Stomach (tissue), 9 donors: ENCODE data around the gene TRIO. TPM values are rescaled to one million over a fixed set of nuclear protein-coding genes. Genes with fewer than 3 reads are reported as not detected.
A peak's percentile ranks its signal among the peaks of the same experiment; 100 is the strongest.

ENCODE experiments used
- DNase-seq, 2 donors: peaks; one replicate each; pipeline versions ENCODE4 v3.0.0 to v3.0.0-alpha.2; 2013 to 2019
- H3K27ac ChIP-seq, 5 donors: fragments of 200-600 bp in 4 of 5; sonication (generic) in 4 of 5; one replicate each; pipeline ENCODE4 v1.5.1; 2013 to 2019; ENCODE audit warnings: mild to moderate bottlenecking in 1 of 5, moderate library complexity in 1 of 5
- H3K27me3 ChIP-seq, 3 donors: fragments of 200-600 bp; sonication (generic); one replicate each; pipeline ENCODE4 v1.5.1; 2017 to 2019; ENCODE audit warnings: mixed run types in 1 of 3
- H3K36me3 ChIP-seq, 4 donors: fragments of 200-600 bp; sonication (generic); 1 replicate in 3 of 4; 2 replicates in 1 of 4; pipeline ENCODE4 v1.5.1; 2016 to 2019
- H3K4me1 ChIP-seq, 4 donors: fragments of 200-600 bp; sonication (generic); one replicate each; pipeline ENCODE4 v1.5.1; 2016 to 2019
- H3K4me3 ChIP-seq, 4 donors: fragments of 200-600 bp; sonication (generic) in 3 of 4; one replicate each; pipeline ENCODE4 v1.5.1; 2016 to 2019; ENCODE audit warnings: mild to moderate bottlenecking in 1 of 4
- H3K9me3 ChIP-seq, 4 donors: fragments of 200-600 bp; sonication (generic); one replicate each; pipeline ENCODE4 v1.5.1; 2016 to 2019
- CTCF ChIP-seq, 7 experiments: fragments of 450-650 bp in 4 of 7; fragments of 200-600 bp in 3 of 7; sonication (generic) in 3 of 7; IDR thresholded peaks; one replicate each; pipeline ENCODE4 v1.5.1; 2016 to 2019; ENCODE audit warnings: antibody characterized with exemption in 7 of 7, control low read depth in 2 of 7, mild to moderate bottlenecking in 1 of 7
- EP300 ChIP-seq: sonication (generic); formaldehyde crosslinking; IDR thresholded peaks from one replicate; pipeline ENCODE4 v1.6.1; 2017; ENCODE audit warnings: antibody characterized with exemption
- POLR2A ChIP-seq, 4 donors: fragments of 450-650 bp; IDR thresholded peaks; one replicate each; pipeline ENCODE4 v1.6.1; 2016; ENCODE audit warnings: antibody characterized with exemption in 4 of 4, control low read depth in 2 of 4, mild to moderate bottlenecking in 1 of 4, moderate library complexity in 1 of 4
- POLR2AphosphoS5 ChIP-seq, 3 donors: sonication (generic); formaldehyde crosslinking; IDR thresholded peaks; one replicate each; pipeline ENCODE4 v1.6.1; 2016; ENCODE audit warnings: antibody characterized with exemption in 3 of 3
- WGBS, 5 donors: extraction: QIAGEN DNeasy Blood & Tissue Kit in 3 of 5; methylation state at CpG; one replicate each; pipeline versions ENCODE4 v1.1.5 to v1.1.7; 2013 to 2018; 5-methylcytosine and 5-hydroxymethylcytosine counted together
- intact Hi-C: fragments of 100-400 bp; cut with DNase I; formaldehyde crosslinking; loops from one replicate; pipeline ENCODE4 v1.15.1; 2023; ENCODE audit warnings: low total_unique reads
- polyA plus RNA-seq, 3 donors: library from polyadenylated mRNA; stranded (reverse); fragments of 200-250 nt; gene quantifications; one replicate each; pipeline ENCODE4 v1.2.3, GENCODE V29; 2013
- total RNA-seq, 5 donors: library from RNA; depleted of rRNA; stranded (reverse); fragments of >200 nt; gene quantifications; one replicate each; pipeline versions ENCODE4 v1.1.0 to v1.2.3, GENCODE V29; 2014 to 2016
- donor health status: healthy with polysubstance abuse.
- donor health status: Bipolar disorder and iron deficiency.
- donor health status: healthy.

Gene TRIO
- total and polyA plus RNA-seq, 8 donors = 9.9 to 558 (median 127) TPM

GRCh38 chr5:14108170-14108996 is 34.8 kb upstream of the TRIO start:
- no peak for TF ChIP-seq EP300
- TF ChIP-seq CTCF (IDR thresholded peaks at IDR 0.05) = peak in 5 of 7 experiments; percentile 29 to 86 (median 75)
- TF ChIP-seq POLR2A (IDR thresholded peaks at IDR 0.05) = no peak
- no peak for TF ChIP-seq POLR2AphosphoS5 (IDR thresholded peaks at IDR 0.05)
- WGBS, 5 donors = 14 to 17% (median 16%) methylated on average over 21 of the region's 21 CpGs
- intact Hi-C loops = loop anchor here (10.0 kb wide), 1 partner anchor 124 kb away; no protein-coding TSS in a partner anchor
- Histone ChIP-seq H3K9me3 (no peaks in the 10 kb centered on the region), H3K4me1 (peaks cover 0 to 19% (median 14%) of the 10 kb centered on the region in 4 donors), H3K27ac (peak overlapping the region in 3 of 5 donors; percentile 29 to 59 (median 35)), H3K4me3 (peak overlapping the region; percentile 23 to 33 (median 26)), H3K36me3 (no peaks in the 10 kb centered on the region), H3K27me3 (no peaks in the 10 kb centered on the region)
- DNase-seq = peak; percentile 71 to 86

GRCh38 chr5:14109041-14109747 is 33.9 kb upstream of the TRIO start:
- H3K4me3 ChIP-seq = no peak overlapping the region
- H3K27me3 ChIP-seq = no peaks in the 10 kb centered on the region
- DNase-seq = peak in 1 of 2 donors; percentile 33
- peaks cover 0 to 24% (median 15%) of the 10 kb centered on the region in 4 donors for H3K4me1 ChIP-seq
- 71 to 80% (median 75%) methylated on average over 8 of the region's 8 CpGs for WGBS, 5 donors
- intact Hi-C loops = loop anchor here (10.0 kb wide), 1 partner anchor 124 kb away; no protein-coding TSS in a partner anchor
- TF ChIP-seq POLR2AphosphoS5 (IDR thresholded peaks at IDR 0.05) = peak in 1 of 3 donors; percentile 52
- TF ChIP-seq CTCF (IDR thresholded peaks at IDR 0.05) = no peak
- peak overlapping the region in 2 of 5 donors; percentile 29 to 35 for H3K27ac ChIP-seq
- no peaks in the 10 kb centered on the region for H3K9me3 ChIP-seq
- H3K36me3 ChIP-seq = no peaks in the 10 kb centered on the region

GRCh38 chr5:14109771-14110170 is 33.4 kb upstream of the TRIO start:
- DNase-seq = no peak
- 75 to 88% (median 81%) methylated on average over 7 of the region's 7 CpGs for WGBS, 5 donors
- no peak overlapping the region for H3K4me3 ChIP-seq
- H3K27ac ChIP-seq = peak overlapping the region in 2 of 5 donors; percentile 11 to 29
- H3K4me1 ChIP-seq = peaks cover 0 to 24% (median 15%) of the 10 kb centered on the region in 4 donors
- H3K9me3 ChIP-seq = no peaks in the 10 kb centered on the region
- no peaks in the 10 kb centered on the region for H3K36me3 ChIP-seq
- H3K27me3 ChIP-seq = no peaks in the 10 kb centered on the region
- TF ChIP-seq EP300 (no peak), CTCF (IDR thresholded peaks at IDR 0.05) (no peak), POLR2A (IDR thresholded peaks at IDR 0.05) (no peak), POLR2AphosphoS5 (IDR thresholded peaks at IDR 0.05) (no peak)
- intact Hi-C loops = loop anchor here (10.0 kb wide), 2 partner anchors 125 to 165 kb away; no protein-coding TSS in a partner anchor

- Histone ChIP-seq H3K27ac (no peak overlapping the region), H3K4me1 (peaks cover 0 to 24% (median 15%) of the 10 kb centered on the region in 4 donors), H3K9me3 (no peaks in the 10 kb centered on the region), H3K27me3 (no peaks in the 10 kb centered on the region), H3K4me3 (no peak overlapping the region), H3K36me3 (no peaks in the 10 kb centered on the region)
- WGBS, 5 donors = 60 to 76% (median 73%) methylated on average over 4 of the region's 4 CpGs
- DNase-seq = no peak
- intact Hi-C loops = loop anchor here (10.0 kb wide), 1 partner anchor 165 kb away; no protein-coding TSS in a partner anchor
- TF ChIP-seq POLR2A (IDR thresholded peaks at IDR 0.05) (no peak), POLR2AphosphoS5 (IDR thresholded peaks at IDR 0.05) (no peak), CTCF (IDR thresholded peaks at IDR 0.05) (no peak), EP300 (no peak)
These were observed 32.9 kb upstream of the TRIO start for GRCh38 chr5:14110196-14110595.
